ENCODE results near the gene MTAP.

MTAP gene

DNA sequence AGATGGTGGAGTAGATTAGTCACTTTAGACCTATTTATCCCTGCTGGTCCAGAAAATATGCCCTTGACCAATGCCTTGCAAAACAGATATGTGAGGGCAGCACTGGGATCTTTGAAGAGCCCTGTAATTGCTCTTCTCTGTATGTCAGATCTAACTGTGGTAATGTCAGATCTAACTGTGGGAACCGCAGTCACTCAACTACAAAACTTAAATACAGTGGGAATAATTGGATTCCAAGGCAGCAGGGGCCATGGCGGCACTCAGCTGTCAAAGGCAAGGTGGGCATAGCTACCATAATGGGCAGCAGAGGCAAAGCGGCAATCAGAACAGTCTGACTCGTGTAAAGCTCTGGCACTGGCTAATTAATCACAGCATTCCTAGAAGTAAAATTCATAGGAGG lies 46.2 kb downstream of the MTAP start:
- DNase-seq, result no peak

DNA sequence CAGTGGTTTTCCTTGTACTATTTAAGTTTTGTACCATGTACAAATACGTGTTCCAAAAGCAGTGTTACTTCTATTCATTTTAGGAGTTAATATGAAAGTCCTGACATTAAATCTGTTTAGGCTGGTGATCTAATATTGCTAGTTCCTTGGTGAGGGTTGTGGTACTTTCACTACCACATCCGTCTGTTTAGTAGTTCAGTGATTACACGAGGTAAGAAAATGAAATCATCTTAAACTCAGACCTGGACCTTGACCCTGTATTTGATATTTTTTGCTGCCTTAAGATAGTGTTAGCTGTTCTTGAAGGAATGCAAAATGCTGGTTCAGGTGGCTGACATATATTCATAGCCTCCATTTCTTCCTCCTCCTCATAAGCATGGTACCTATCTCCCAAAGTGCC lies 50.3 kb downstream of the MTAP start:
- DNase-seq, result no peak

- no peak for DNase-seq
Measured at GRCh38 chr9:21853414-21853813, 51.0 kb downstream of the MTAP start.

- no peak for DNase-seq
Measured at GRCh38 chr9:21854119-21854518, 51.7 kb downstream of the MTAP start.

- DNase-seq, result no peak
Measured at GRCh38 chr9:21854594-21854993, 52.2 kb downstream of the MTAP start.

DNA sequence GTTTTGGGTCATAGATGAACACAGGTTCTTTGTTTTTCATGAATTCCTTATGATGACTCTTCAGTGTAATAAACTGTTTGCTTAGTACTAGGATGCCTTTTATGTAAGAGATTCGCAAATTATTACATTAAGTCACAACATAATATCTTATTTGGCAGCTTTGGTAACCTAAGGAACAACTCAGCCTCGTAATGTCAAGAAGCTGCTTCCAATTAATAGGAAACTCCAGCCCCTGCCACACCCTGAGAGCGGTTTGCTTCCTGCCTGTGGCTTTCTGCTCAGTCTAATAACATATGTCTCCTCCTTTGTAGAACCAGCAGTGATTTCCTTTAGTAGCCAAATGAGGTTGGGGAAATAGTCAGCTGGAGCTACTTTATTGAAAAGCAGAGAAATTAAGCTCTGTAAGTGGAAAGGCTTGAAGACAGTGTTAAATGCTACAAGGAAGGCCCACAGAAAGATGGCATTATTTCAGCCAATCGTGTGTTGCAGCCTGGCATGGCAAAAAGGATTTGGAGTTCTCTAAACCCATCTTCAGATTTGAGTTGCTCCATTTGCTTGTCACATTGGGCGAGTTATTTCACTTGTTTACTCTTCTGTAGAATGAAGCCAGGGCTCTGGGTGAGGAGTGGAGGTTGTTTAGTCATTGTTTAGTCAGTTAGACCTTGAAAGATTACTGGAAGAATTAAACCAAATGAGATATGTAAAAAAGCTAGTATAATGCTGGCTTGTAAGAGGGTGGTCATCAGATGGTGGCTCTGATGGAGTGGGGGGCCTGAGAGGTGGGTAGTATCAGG lies 54.1 kb downstream of the MTAP start:
- no peak for DNase-seq

DNA sequence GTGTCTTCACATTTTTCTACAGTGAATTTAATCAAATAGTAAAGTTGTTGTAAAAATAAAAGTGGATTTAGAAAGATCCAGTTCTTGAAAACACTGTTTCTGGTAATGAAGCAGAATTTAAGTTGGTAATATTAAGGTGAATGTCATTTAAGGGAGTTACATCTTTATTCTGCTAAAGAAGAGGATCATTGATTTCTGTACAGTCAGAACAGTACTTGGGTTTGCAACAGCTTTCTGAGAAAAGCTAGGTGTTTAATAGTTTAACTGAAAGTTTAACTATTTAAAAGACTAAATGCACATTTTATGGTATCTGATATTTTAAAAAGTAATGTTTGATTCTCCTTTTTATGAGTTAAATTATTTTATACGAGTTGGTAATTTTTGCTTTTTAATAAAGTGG lies 60.4 kb downstream of the MTAP start:
- no peak for DNase-seq

GRCh38 chr9:21864505-21864904 lies 62.1 kb downstream of the MTAP start:
- no peak for DNase-seq

- DNase-seq, result no peak
Measured at GRCh38 chr9:21866302-21866701, 63.9 kb downstream of the MTAP start.

- DNase-seq, result no peak
Measured at GRCh38 chr9:21871256-21871975, 69.0 kb downstream of the MTAP start.

GRCh38 chr9:21872696-21873095 lies 70.3 kb downstream of the MTAP start:
- no peak for DNase-seq

DNA sequence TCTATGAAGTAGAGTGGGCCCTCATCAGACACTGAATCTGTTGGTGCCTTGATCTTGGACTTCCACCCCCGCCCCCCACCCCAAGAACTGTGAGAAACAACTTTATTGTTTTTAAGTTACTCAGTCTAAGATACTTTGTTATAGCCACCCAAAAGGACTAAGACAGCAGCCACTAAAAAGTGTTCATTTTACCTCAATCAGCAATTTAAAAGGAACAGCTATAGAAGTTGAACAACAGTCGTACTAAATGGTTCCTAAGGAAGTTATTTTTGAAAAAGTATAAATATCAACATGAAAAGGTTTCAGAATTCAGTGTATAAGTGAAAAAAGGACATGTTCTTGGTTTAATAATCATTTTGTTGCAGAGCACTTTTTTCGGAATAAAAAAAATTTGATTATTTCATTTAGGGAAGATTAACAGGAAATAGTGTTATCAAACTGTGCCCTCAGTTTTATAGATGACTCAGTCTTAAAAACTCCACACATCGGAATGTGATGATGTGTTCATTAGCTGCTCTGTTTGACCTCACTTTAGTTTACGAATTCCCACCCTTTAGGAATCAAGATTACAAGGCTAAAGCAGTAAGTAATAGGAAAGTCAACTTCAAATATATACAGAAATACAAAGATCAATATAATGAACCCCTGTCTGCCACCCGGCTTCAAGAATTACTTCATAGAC lies 71.2 kb downstream of the MTAP start:
- DNase-seq, result no peak

GRCh38 chr9:21875893-21876292 lies 73.5 kb downstream of the MTAP start:
- no peak for DNase-seq

DNA sequence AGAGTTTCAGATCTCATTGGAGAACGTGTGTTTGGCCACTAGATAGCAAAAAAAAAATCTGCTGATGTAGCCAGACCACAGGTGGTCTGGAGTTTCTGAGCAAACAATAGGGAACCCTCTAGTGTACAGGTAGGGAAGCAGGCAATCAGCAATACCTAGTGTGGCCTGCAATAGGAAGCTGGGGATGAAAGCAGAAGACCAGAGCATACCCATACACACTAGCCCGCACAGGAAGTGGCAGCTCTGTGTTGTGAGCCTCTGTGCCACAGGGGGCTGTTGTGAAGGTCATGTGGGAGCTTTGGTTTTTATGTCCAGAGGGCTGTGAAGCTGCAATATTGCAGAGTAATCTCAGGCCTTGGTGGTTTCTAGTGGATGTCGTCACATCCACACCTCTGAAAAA lies 81.2 kb downstream of the MTAP start:
- no peak for DNase-seq

DNA sequence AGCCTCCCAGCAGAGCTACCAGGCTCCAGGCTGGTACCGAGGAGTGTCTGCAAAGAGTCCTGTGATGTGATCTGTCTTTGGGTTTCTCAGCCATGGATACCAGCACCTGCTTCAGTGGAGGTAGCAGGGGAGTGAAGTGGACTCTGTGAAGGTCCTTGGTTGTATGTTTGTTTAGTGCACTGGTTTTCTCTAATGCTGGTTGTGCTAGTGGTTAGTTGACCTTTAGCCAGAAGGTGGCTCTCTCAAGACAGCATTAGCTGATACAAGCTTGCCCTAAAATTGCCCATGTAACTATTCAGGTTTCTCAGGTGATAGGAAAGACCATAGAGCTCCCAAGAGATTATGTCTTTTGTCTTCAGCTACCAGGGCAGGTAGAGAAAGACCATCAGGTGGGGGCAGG lies 87.2 kb downstream of the MTAP start:
- DNase-seq, result no peak

DNA sequence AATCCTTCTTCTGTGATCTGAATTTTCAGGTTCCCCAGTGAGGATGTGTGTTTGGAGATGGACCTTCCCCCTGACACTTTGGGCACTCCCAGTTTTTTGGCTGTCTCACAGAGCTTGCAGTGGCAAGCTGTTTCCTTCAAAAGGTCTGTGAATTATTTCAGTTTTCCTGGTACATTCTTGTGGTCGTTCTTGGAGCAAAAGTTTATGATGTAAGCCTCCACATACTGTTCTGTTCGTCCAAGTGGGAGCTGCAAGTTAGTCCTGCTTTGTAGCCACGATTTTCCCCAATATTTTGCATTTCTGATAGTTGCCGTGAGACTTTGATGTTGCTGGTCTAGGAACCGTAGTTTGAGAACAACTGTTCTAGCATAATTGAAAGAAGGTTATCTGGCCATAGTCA lies 88.3 kb downstream of the MTAP start:
- DNase-seq, result no peak

GRCh38 chr9:21901546-21901945 lies 99.1 kb downstream of the MTAP start:
- DNase-seq, result no peak

DNA sequence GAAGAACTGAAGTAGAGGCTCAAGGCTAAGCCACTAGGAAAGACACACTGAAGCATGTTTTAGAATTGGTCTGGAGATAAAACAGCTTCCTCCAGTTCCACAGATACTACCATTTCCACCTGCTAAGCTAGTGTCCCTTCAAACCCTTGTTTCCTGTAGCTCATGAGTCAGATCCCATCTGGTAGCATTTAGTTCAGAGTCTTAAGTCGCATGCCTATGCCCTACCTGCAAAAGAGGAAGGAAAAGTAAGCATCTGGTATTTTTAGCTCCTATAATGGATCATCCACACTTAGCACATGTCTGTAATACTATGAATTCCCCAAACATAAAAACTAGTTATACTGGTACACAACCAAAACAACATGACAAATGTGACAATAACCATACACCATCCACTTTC lies 99.7 kb downstream of the MTAP start:
- no peak for DNase-seq

DNA sequence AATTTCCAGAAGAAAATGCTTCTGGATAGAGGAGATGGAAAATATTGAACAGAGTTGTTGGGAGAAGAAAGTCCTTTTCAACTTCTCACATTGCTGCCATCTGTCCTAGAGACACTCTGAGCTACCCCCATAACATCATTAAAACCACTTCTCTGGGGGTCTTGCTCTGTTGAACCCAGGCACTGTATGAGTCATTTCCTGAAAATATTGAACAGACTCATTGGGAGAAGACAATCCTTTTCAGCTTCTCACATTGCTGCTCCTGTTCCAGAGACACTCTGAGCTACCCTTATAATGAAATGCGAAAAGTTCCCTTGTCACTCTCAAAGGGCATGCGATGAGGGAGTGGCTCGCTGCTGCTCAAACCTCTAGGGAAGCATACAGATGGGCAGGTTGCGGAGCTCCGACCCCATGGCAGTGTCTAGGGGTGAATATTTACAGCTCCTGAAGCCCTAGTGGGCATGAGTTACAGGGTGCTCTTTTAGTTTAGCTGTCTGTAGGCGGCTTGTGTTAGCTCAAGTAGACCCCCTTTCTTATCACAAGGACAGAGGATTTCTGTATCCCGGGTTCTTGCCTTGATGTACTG lies 101.0 kb downstream of the MTAP start:
- DNase-seq, result no peak

GRCh38 chr9:21904371-21904770 lies 101.9 kb downstream of the MTAP start:
- DNase-seq, result no peak

GRCh38 chr9:21904776-21905175 lies 102.3 kb downstream of the MTAP start:
- DNase-seq, result no peak

DNA sequence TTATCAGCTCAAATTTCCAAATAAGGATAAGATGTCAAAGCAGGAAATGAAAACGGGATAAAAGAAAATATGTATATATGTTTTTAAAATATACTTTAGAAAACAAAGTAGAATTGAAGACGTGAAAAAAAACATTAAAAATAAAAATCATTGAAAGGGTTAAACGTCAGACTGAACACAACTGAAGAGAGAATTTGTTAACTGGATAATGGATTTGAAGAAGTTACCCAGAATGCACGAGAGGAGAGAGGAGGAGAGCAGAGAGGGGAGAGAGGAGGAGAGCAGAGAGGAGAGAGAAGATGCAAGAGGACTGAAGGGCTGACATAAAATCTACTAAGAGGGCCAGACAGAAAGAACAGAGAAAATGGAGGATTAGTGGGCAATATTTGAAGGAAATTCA lies 103.8 kb downstream of the MTAP start:
- no peak for DNase-seq
